Adrenal gland (tissue), 12 donors: Measurements from ENCODE around the gene STIP1. TPM values are rescaled to one million over a fixed set of nuclear protein-coding genes. Genes with fewer than 3 reads are reported as not detected.
A peak's percentile ranks its signal among the peaks of the same experiment; 100 is the strongest.

Source experiments
- DNase-seq, 7 donors: peaks; one replicate each; pipeline ENCODE4 v3.0.0-alpha.2; 2019 to 2020
- H3K27ac ChIP-seq, 5 donors: fragments of 200-600 bp; sonication (generic) in 4 of 5; 1 replicate in 3 of 5; 2 replicates in 2 of 5; pipeline versions ENCODE4 v1.5.1 to v1.8.0; 2016 to 2020; ENCODE audit warnings: mild to moderate bottlenecking in 1 of 5
- H3K27me3 ChIP-seq: fragments of 200-600 bp; 2 replicates; pipeline ENCODE4 v1.8.0; 2021
- H3K36me3 ChIP-seq, 2 donors: fragments of 200-600 bp; replicated peaks in 1 of 2; 1 replicate in 1 of 2; 2 replicates in 1 of 2; pipeline versions ENCODE4 v1.5.1 to v1.8.0; 2018 to 2022
- H3K4me1 ChIP-seq, 2 donors: fragments of 200-600 bp; replicated peaks in 1 of 2; 1 replicate in 1 of 2; 2 replicates in 1 of 2; pipeline versions ENCODE4 v1.5.1 to v1.8.0; 2018 to 2021
- H3K4me3 ChIP-seq, 4 donors: fragments of 200-600 bp; sonication (generic) in 3 of 4; one replicate each; pipeline ENCODE4 v1.5.1; 2016 to 2018
- H3K9me3 ChIP-seq, 3 donors: fragments of 200-600 bp; sonication (generic) in 1 of 3; replicated peaks in 1 of 3; 1 replicate in 2 of 3; 2 replicates in 1 of 3; pipeline versions ENCODE4 v1.5.1 to v1.8.0; 2016 to 2021
- POLR2A ChIP-seq, 2 donors: fragments of 450-650 bp; IDR thresholded peaks; one replicate each; pipeline ENCODE4 v1.6.1; 2017; ENCODE audit warnings: antibody characterized with exemption in 2 of 2, mild to moderate bottlenecking in 2 of 2, moderate library complexity in 1 of 2
- WGBS, 4 donors: extraction: QIAGEN DNeasy Blood & Tissue Kit in 2 of 4; methylation state at CpG; one replicate each; pipeline versions ENCODE4 v1.1.5 to v1.1.7; 2013 to 2017; 5-methylcytosine and 5-hydroxymethylcytosine counted together
- intact Hi-C, 2 donors: fragments of 100-400 bp; cut with DNase I; formaldehyde crosslinking; loops; one replicate each; pipeline versions ENCODE4 v1.14.1 to v1.15.0; 2022 to 2023
- polyA plus RNA-seq, 3 donors: library from polyadenylated mRNA; stranded (reverse); fragments of 200-250 nt in 2 of 3; fragments of 350-450 nt in 1 of 3; fragmentation: Illumina TruSeq in 1 of 3; extraction: RNeasy Lipid Tissue Mini Kit (QIAGEN cat#74804) in 1 of 3; gene quantifications; one replicate each; pipeline ENCODE4 v1.2.3, GENCODE V29; 2013 to 2014
- total RNA-seq, 9 donors: library from RNA; depleted of rRNA in 4 of 9; stranded (reverse); fragments of >200 nt in 4 of 9; fragments of 120-200 nt in 1 of 9; fragmentation: NEBNext Ultra II Directional in 1 of 9; extraction: Animal tissue kit (Norgen Biotek cat#: 25700) in 1 of 9; gene quantifications; one replicate each; pipeline versions ENCODE4 v1.1.0 to v1.2.4, GENCODE V29; 2013 to 2023
- TF ChIP-seq, protein P1 (sequence below), 6 experiments: fragments of 450-650 bp in 4 of 6; fragments of 200-600 bp in 2 of 6; sonication (generic) in 1 of 6; IDR thresholded peaks; 1 replicate in 5 of 6; 2 replicates in 1 of 6; pipeline versions ENCODE4 v1.5.1 to v1.8.0; 2016 to 2021; ENCODE audit warnings: antibody characterized with exemption in 6 of 6, mild to moderate bottlenecking in 2 of 6, moderate library complexity in 1 of 6
- donor health status: healthy with polysubstance abuse.
- donor health status: Bipolar disorder and iron deficiency.
- donor health status: DM: yes; HTN: yes; CAD: no.
- donor health status: DM: no; HTN: no; CAD: no.
- donor health status: DM: no; HTN: no; CAD: no.
- donor health status: DM: yes; HTN: yes; CAD: no.

STIP1 gene
- total and polyA plus RNA-seq, 12 donors, result 82.1 to 523 (median 183) TPM

DNA sequence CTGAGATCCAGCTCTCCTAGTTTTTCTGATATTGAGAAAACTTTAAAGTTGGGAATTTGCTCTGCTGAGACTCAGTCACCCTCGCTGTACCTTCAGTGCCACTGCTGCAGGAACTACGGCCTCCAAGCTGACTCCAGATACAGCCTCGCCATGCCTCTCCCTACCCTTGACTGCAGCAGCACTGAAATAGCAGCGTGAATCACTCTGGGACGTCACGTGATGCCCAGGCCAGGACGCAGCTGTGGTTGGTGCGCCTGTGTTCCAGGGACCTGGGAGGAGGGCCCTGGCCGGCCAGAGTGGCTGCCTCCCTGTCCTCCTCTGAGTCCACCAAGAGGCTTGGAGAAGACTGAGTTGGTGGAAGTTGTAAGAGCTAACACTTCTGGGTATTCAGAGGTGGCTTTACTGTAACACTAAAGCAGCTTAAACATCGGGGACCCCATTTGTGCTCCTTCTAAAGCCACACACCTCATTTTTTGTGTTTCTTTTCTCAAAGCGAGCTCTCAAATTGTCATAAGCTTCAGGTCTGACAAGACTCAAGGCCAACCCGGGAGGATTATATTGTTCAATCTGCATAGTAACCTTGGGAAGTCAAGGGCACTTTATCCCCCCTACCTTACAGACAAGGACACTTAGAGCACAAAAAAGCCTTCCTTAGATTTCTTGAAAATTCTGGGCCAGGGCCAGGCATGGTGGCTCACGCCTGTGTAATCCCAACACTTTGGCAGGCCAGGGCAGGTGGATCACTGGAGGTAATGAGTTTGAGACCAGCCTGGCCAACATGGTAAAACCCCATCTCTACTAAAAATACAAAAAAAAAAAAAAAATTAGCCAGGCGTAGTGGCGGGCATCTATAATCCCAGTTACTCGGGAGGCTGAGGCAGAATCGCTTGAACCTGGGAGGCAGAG lies 4.2 kb upstream of the STIP1 start:
- Histone ChIP-seq H3K36me3 (no peaks in the 10 kb centered on the region), H3K4me3 (peak overlapping the region in 1 of 4 donors; percentile 6), H3K4me1 (peaks cover 28 to 44% of the 10 kb centered on the region in 2 donors), H3K27me3 (no peaks in the 10 kb centered on the region), H3K27ac (peak overlapping the region; percentile 21 to 90 (median 66)), H3K9me3 (no peaks in the 10 kb centered on the region)
- WGBS, 4 donors, result 25 to 49% (median 35%) methylated on average over 11 to 17 of the region's 17 CpGs
- DNase-seq, result peak; percentile 93 to 99 (median 97)
- intact Hi-C loops, result no loop called here
- TF ChIP-seq POLR2A (IDR thresholded peaks at IDR 0.05), result peak; percentile 79 to 98
- TF ChIP-seq, protein P1, sequence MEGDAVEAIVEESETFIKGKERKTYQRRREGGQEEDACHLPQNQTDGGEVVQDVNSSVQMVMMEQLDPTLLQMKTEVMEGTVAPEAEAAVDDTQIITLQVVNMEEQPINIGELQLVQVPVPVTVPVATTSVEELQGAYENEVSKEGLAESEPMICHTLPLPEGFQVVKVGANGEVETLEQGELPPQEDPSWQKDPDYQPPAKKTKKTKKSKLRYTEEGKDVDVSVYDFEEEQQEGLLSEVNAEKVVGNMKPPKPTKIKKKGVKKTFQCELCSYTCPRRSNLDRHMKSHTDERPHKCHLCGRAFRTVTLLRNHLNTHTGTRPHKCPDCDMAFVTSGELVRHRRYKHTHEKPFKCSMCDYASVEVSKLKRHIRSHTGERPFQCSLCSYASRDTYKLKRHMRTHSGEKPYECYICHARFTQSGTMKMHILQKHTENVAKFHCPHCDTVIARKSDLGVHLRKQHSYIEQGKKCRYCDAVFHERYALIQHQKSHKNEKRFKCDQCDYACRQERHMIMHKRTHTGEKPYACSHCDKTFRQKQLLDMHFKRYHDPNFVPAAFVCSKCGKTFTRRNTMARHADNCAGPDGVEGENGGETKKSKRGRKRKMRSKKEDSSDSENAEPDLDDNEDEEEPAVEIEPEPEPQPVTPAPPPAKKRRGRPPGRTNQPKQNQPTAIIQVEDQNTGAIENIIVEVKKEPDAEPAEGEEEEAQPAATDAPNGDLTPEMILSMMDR (IDR thresholded peaks at IDR 0.05), result no peak

DNA sequence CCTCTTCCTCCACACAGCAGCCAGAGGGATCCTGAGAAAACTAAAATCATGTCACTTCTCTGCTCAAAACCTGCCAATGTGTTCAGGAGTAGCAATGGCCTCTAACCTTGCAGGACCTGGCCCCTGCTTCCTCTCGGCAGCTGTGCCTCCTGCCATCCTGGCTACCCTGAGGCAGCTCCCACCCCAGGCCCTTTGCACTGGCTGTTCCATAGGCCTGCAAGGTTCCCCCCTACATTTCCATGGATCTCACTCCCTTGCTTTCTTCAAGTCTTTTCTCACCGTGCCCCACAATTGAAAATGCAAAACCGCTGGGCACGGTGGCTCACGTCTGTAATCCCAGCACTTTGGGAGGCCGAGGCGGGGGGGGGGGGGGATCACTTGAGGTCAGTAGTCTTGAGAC lies 2.1 kb upstream of the STIP1 start:
- no peaks in the 10 kb centered on the region for H3K9me3 ChIP-seq
- peaks cover 28 to 45% of the 10 kb centered on the region in 2 donors for H3K4me1 ChIP-seq
- TF ChIP-seq, protein P1 (IDR thresholded peaks at IDR 0.05), result no peak
- no peak for TF ChIP-seq POLR2A (IDR thresholded peaks at IDR 0.05)
- WGBS, 4 donors, result 71 to 86% (median 82%) methylated on average over 6 to 7 of the region's 7 CpGs
- peaks cover 0 to 6% of the 10 kb centered on the region in 2 donors for H3K36me3 ChIP-seq
- no peaks in the 10 kb centered on the region for H3K27me3 ChIP-seq
- peak in 1 of 7 donors; percentile 22 for DNase-seq
- H3K4me3 ChIP-seq, result no peak overlapping the region
- peak overlapping the region in 3 of 5 donors; percentile 16 to 90 (median 53) for H3K27ac ChIP-seq
- intact Hi-C loops, result no loop called here

DNA sequence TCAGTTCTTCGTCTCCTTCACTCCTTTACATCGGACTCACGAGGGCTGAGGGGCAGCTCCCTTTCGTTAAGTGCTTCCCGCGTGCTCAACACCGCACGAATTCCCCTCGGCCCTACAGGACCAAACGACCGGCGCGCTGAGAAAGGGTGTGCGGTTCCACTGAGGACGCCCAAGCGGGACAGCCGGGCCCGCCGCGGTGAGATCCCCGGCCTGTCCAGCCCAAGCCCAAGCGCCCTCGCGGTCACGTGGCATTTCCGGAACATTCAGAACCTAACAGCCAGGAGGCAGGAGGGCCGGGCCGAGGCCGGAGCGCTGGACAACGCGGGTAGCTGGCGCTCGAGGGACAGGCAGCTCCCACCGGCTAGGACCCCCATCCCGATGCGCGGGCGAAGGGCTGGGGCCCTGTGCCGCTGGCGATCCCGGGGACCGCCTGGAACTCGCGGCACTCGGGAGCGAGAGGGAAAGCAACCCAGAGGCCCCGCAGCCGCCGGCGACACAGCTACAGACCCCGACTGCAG lies 737 bp upstream of the STIP1 start:
- peaks cover 0 to 6% of the 10 kb centered on the region in 2 donors for H3K36me3 ChIP-seq
- DNase-seq, result peak in 6 of 7 donors; percentile 86 to 95 (median 91)
- H3K4me3 ChIP-seq, result peak overlapping the region in 3 of 4 donors; percentile 28 to 61 (median 60)
- no peaks in the 10 kb centered on the region for H3K9me3 ChIP-seq
- H3K27ac ChIP-seq, result peak overlapping the region; percentile 80 to 100 (median 94)
- intact Hi-C loops, result no loop called here
- WGBS, 4 donors, result 3 to 8% (median 4%) methylated on average over 15 to 52 of the region's 52 CpGs; no CpG with 5 or more reads in 1 of the 4 donors
- H3K4me1 ChIP-seq, result peaks cover 28 to 58% of the 10 kb centered on the region in 2 donors
- peak; percentile 98 for TF ChIP-seq POLR2A (IDR thresholded peaks at IDR 0.05)
- TF ChIP-seq, protein P1 (IDR thresholded peaks at IDR 0.05), result peak in 5 of 6 experiments; percentile 24 to 57 (median 53)
- H3K27me3 ChIP-seq, result no peaks in the 10 kb centered on the region

DNA sequence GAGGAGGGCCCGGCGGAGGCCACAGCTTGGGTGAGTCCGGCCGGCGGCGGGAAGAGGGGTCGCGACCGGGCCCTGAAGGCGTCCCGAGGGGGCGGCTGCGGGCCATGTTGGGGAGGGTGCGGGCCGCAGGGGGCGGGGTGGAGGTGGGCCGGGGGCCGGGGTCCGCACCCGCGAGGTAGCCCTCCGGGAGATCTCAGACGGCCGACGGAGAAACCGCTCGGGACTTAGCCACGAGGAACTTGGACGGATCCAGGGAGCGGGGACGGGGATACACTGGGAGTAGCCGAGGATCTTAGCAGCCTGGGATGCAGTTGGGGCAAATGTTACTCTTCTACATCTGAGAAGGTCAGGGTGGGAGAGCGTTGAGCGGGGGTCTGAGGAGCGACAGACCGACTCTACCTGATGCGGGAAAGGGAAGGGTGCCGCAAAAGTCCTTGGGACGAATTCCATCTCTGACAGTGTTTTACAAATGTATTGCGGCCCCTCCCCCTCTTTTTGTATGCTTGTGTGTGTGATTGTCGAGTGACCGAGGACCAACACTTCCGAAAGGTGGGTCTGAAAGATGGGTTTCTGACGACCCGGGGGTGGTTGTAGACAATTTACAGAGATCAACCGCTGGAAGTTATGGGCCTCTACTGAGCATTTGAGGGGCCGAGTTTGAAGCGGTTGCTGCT lies 658 bp downstream of the STIP1 start:
- Histone ChIP-seq H3K4me1 (peaks cover 14 to 54% of the 10 kb centered on the region in 2 donors), H3K36me3 (peaks cover 0 to 6% of the 10 kb centered on the region in 2 donors), H3K27me3 (no peaks in the 10 kb centered on the region), H3K9me3 (no peaks in the 10 kb centered on the region), H3K4me3 (peak overlapping the region in 1 of 4 donors; percentile 5), H3K27ac (no peak overlapping the region)
- intact Hi-C loops, result no loop called here
- TF ChIP-seq, protein P1 (IDR thresholded peaks at IDR 0.05), result no peak
- TF ChIP-seq POLR2A (IDR thresholded peaks at IDR 0.05), result no peak
- WGBS, 4 donors, result 1 to 2% (median 2%) methylated on average over 18 to 48 of the region's 48 CpGs
- DNase-seq, result peak in 3 of 7 donors; percentile 64 to 71 (median 68)
